Ovary (tissue), 9 donors: ENCODE results near the gene TMEM11. TPM values are rescaled to one million over a fixed set of nuclear protein-coding genes. Genes with fewer than 3 reads are reported as not detected.

ENCODE experiments used
- DNase-seq, 5 donors: peaks; one replicate each; pipeline ENCODE4 v3.0.0-alpha.2; 2019 to 2020
- H3K27ac ChIP-seq, 2 donors: fragments of 200-600 bp; one replicate each; pipeline versions ENCODE4 v1.5.1 to v1.8.0; 2019 to 2022
- H3K27me3 ChIP-seq: fragments of 200-600 bp; one replicate; pipeline ENCODE4 v1.8.0; 2022
- H3K36me3 ChIP-seq: fragments of 200-600 bp; sonication (generic); one replicate; pipeline ENCODE4 v1.5.1; 2019
- H3K4me1 ChIP-seq: one replicate; pipeline ENCODE4 v1.8.1; 2013; ENCODE audit warnings: mild to moderate bottlenecking, moderate library complexity; ENCODE audit not compliant: insufficient read depth
- H3K4me3 ChIP-seq: fragments of 200-600 bp; sonication (generic); one replicate; pipeline ENCODE4 v1.5.1; 2017
- H3K9me3 ChIP-seq, 2 donors: fragments of 200-600 bp in 1 of 2; sonication (generic) in 1 of 2; one replicate each; pipeline versions ENCODE4 v1.5.1 to v1.8.1; 2013 to 2019; ENCODE audit warnings: mild to moderate bottlenecking in 1 of 2, moderate library complexity in 1 of 2
- CTCF ChIP-seq, 3 donors: fragments of 450-650 bp in 2 of 3; fragments of 200-600 bp in 1 of 3; IDR thresholded peaks; one replicate each; pipeline versions ENCODE4 v1.5.1 to v1.8.0; 2016 to 2022; ENCODE audit warnings: antibody characterized with exemption in 3 of 3, mild to moderate bottlenecking in 1 of 3
- EP300 ChIP-seq: sonication (generic); formaldehyde crosslinking; IDR thresholded peaks from one replicate; pipeline ENCODE4 v1.6.1; 2017; ENCODE audit warnings: antibody characterized with exemption
- POLR2A ChIP-seq: fragments of 450-650 bp; IDR thresholded peaks from one replicate; pipeline ENCODE4 v1.6.1; 2017; ENCODE audit warnings: antibody characterized with exemption, mild to moderate bottlenecking, moderate library complexity
- WGBS, 3 donors: extraction: QIAGEN DNeasy Blood & Tissue Kit in 1 of 3; methylation state at CpG; one replicate each; pipeline versions ENCODE4 v1.1.5 to v1.1.7; 2013 to 2017; 5-methylcytosine and 5-hydroxymethylcytosine counted together
- intact Hi-C, 4 donors: fragments of 100-400 bp; cut with DNase I; formaldehyde crosslinking; loops; one replicate each; pipeline versions ENCODE4 v1.11.0 to v1.15.1; 2022 to 2023
- polyA plus RNA-seq, 2 donors: library from polyadenylated mRNA; stranded (reverse); fragments of 200-250 nt in 1 of 2; fragments of 350-450 nt in 1 of 2; fragmentation: Illumina TruSeq in 1 of 2; extraction: RNeasy Lipid Tissue Mini Kit (QIAGEN cat#74804) in 1 of 2; gene quantifications; one replicate each; pipeline ENCODE4 v1.2.3, GENCODE V29; 2013 to 2014
- total RNA-seq, 7 donors: library from RNA; depleted of rRNA in 2 of 7; stranded (reverse); fragments of >200 nt in 2 of 7; fragmentation: NEBNext Ultra II Directional in 3 of 7; extraction: Animal tissue kit (Norgen Biotek cat#: 25700) in 3 of 7; gene quantifications; one replicate each; pipeline versions ENCODE4 v1.1.0 to v1.2.4, GENCODE V29; 2016 to 2023
- donor health status: DM: no; HTN: no; CAD: no; lungs with moderate emphysema.
- donor health status: DM: no; HTN: no; CAD: no.
- donor health status: Bipolar disorder and iron deficiency.
- donor health status: DM: yes; HTN: yes; CAD: no.
- donor health status: DM: no; HTN: no; CAD: no.
- donor health status: DM: yes; HTN: yes; CAD: no.

The TMEM11 gene
- total and polyA plus RNA-seq, 9 donors, result 10.5 to 20.0 (median 16.4) TPM

GRCh38 chr17:21242780-21243515 is 29.0 kb upstream of the TMEM11 start:
- H3K27ac ChIP-seq, result no peak overlapping the region
- WGBS, 3 donors, result 82 to 83% (median 82%) methylated on average over 25 to 26 of the region's 26 CpGs
- no peaks in the 10 kb centered on the region for H3K4me1 ChIP-seq
- no peaks in the 10 kb centered on the region for H3K9me3 ChIP-seq
- H3K4me3 ChIP-seq, result no peak overlapping the region
- intact Hi-C loops, result no loop called here
- H3K27me3 ChIP-seq, result no peaks in the 10 kb centered on the region
- TF ChIP-seq CTCF (IDR thresholded peaks at IDR 0.05), result no peak
- TF ChIP-seq EP300, result no peak
- no peak for TF ChIP-seq POLR2A
- no peak for DNase-seq
- no peaks in the 10 kb centered on the region for H3K36me3 ChIP-seq

- 44 to 52% (median 46%) methylated on average over 10 to 11 of the region's 11 CpGs for WGBS, 3 donors
- H3K4me3 ChIP-seq, result no peak overlapping the region
- H3K4me1 ChIP-seq, result no peaks in the 10 kb centered on the region
- no peak overlapping the region for H3K27ac ChIP-seq
- no peaks in the 10 kb centered on the region for H3K36me3 ChIP-seq
- TF ChIP-seq EP300, result no peak
- no peak for TF ChIP-seq CTCF (IDR thresholded peaks at IDR 0.05)
- TF ChIP-seq POLR2A, result no peak
- intact Hi-C loops, result no loop called here
- DNase-seq, result no peak
- no peaks in the 10 kb centered on the region for H3K27me3 ChIP-seq
- no peaks in the 10 kb centered on the region for H3K9me3 ChIP-seq
Observed at GRCh38 chr17:21242026-21242697, 28.2 kb upstream of the TMEM11 start.

- Histone ChIP-seq H3K9me3 (no peaks in the 10 kb centered on the region), H3K4me1 (no peaks in the 10 kb centered on the region), H3K27ac (no peak overlapping the region), H3K27me3 (no peaks in the 10 kb centered on the region), H3K4me3 (no peak overlapping the region), H3K36me3 (no peaks in the 10 kb centered on the region)
- 67 to 76% (median 71%) methylated on average over 11 of the region's 11 CpGs for WGBS, 3 donors
- no peak for TF ChIP-seq EP300
- intact Hi-C loops, result no loop called here
- no peak for DNase-seq
Observed at GRCh38 chr17:21241564-21241963, 27.6 kb upstream of the TMEM11 start.

- 67 to 76% (median 74%) methylated on average over 23 to 25 of the region's 25 CpGs for WGBS, 3 donors
- Histone ChIP-seq H3K4me1 (no peaks in the 10 kb centered on the region), H3K36me3 (no peaks in the 10 kb centered on the region), H3K27ac (no peak overlapping the region), H3K9me3 (no peaks in the 10 kb centered on the region), H3K4me3 (no peak overlapping the region), H3K27me3 (no peaks in the 10 kb centered on the region)
- TF ChIP-seq POLR2A (no peak), EP300 (no peak), CTCF (IDR thresholded peaks at IDR 0.05) (no peak)
- DNase-seq, result no peak
- intact Hi-C loops, result loop anchor here in 1 of 4 donors (1.0 kb wide), 1 partner anchor 19 kb away; no protein-coding TSS in a partner anchor
Observed at GRCh38 chr17:21240369-21241055, 26.6 kb upstream of the TMEM11 start.
